HEK293 (cell line): ENCODE measurements around the gene HOXB13.

Experiments
- CTCF ChIA-PET: fragments of 350-600 bp; formaldehyde crosslinking; extraction: SDS; loops from one replicate; lab custom pipeline; 2021; ENCODE audit warnings: antibody characterized with exemption; lab: Yijun Ruan, JAX
- POLR2A ChIA-PET: fragments of 300-600 bp; formaldehyde crosslinking; extraction: SDS; loops from one replicate; lab custom pipeline; 2020; ENCODE audit warnings: antibody characterized with exemption, inconsistent platforms; lab: Yijun Ruan, JAX
- H3K27ac ChIP-seq: fragments of 200-500 bp; sonication (Bioruptor generic); 2 replicates; pipeline ENCODE4 v1.5.1; 2014; ENCODE audit warnings: low read depth, low read length, control low read depth, inconsistent platforms; ENCODE audit errors: extremely low read depth
- H3K36me3 ChIP-seq, 2 experiments: fragments of 200-500 bp in 1 of 2; sonication (Bioruptor generic) in 1 of 2; 1 replicate in 1 of 2; 2 replicates in 1 of 2; pipeline ENCODE4 v1.5.1; 2014 to 2017; ENCODE audit warnings: inconsistent platforms in 2 of 2, low read length in 2 of 2; ENCODE audit not compliant: control insufficient read depth in 2 of 2, insufficient read depth in 1 of 2
- H3K4me1 ChIP-seq: fragments of 200-500 bp; sonication (Bioruptor generic); 2 replicates; pipeline ENCODE4 v1.5.1; 2014; ENCODE audit warnings: mild to moderate bottlenecking, low read length, inconsistent platforms; ENCODE audit not compliant: control insufficient read depth, insufficient read depth
- H3K4me3 ChIP-seq: 2 replicates; pipeline ENCODE4 v1.5.1; 2011; ENCODE audit warnings: low read depth, mild to moderate bottlenecking, control low read depth, low read length, moderate library complexity
- H3K9me3 ChIP-seq: fragments of 200-500 bp; sonication (Bioruptor generic); 2 replicates; pipeline ENCODE4 v1.5.1; 2014; ENCODE audit warnings: low read depth, low read length, inconsistent platforms; ENCODE audit not compliant: control insufficient read depth, insufficient read depth
- HIC1 ChIP-seq: fragments of 450-650 bp; formaldehyde crosslinking; IDR thresholded peaks from 2 replicates; pipeline ENCODE4 v1.5.1; 2016; ENCODE audit warnings: missing biosample characterization, missing genetic modification characterization
- MEIS1 ChIP-seq: sonication (generic); formaldehyde crosslinking; IDR thresholded peaks from 2 replicates; pipeline ENCODE4 v1.8.1; 2022; ENCODE audit warnings: missing genetic modification reagents, mild to moderate bottlenecking, borderline replicate concordance
- SCRT2 ChIP-seq: fragments of 450-650 bp; formaldehyde crosslinking; IDR thresholded peaks from 2 replicates; pipeline ENCODE4 v1.5.1; 2016; ENCODE audit warnings: missing biosample characterization, missing genetic modification characterization
- ZBTB49 ChIP-seq: fragments of 450-650 bp; formaldehyde crosslinking; IDR thresholded peaks from 2 replicates; pipeline ENCODE4 v1.5.1; 2016; ENCODE audit warnings: missing biosample characterization, missing genetic modification characterization, low read depth
- ZEB2 ChIP-seq: fragments of 450-650 bp; formaldehyde crosslinking; IDR thresholded peaks from 2 replicates; pipeline ENCODE4 v1.5.1; 2016; ENCODE audit warnings: missing biosample characterization, missing genetic modification characterization
- ZNF121 ChIP-seq: fragments of 450-650 bp; formaldehyde crosslinking; IDR thresholded peaks from 2 replicates; pipeline ENCODE4 v1.5.1; 2016; ENCODE audit warnings: missing biosample characterization, missing genetic modification characterization
- ZNF155 ChIP-seq: fragments of 450-650 bp; formaldehyde crosslinking; IDR thresholded peaks from 2 replicates; pipeline ENCODE4 v1.5.1; 2016; ENCODE audit warnings: missing biosample characterization, missing genetic modification characterization
- ZNF214 ChIP-seq: fragments of 450-650 bp; formaldehyde crosslinking; IDR thresholded peaks from 2 replicates; pipeline ENCODE4 v1.5.1; 2017; ENCODE audit warnings: missing biosample characterization, mild to moderate bottlenecking, missing genetic modification characterization, borderline replicate concordance
- ZNF239 ChIP-seq: fragments of 450-650 bp; formaldehyde crosslinking; IDR thresholded peaks from 2 replicates; pipeline ENCODE4 v1.5.1; 2016; ENCODE audit warnings: missing biosample characterization, missing genetic modification characterization
- ZNF274 ChIP-seq, 2 experiments: fragments of 200-500 bp in 1 of 2; fragments of 450-650 bp in 1 of 2; sonication (Bioruptor generic) in 1 of 2; formaldehyde crosslinking in 1 of 2; IDR thresholded peaks; 2 replicates each; pipeline versions ENCODE4 v1.5.1 to v1.6.1; 2014 to 2016; ENCODE audit warnings: borderline replicate concordance in 1 of 2, inconsistent platforms in 1 of 2, low read length in 1 of 2, missing biosample characterization in 1 of 2, missing genetic modification characterization in 1 of 2
- ZNF350 ChIP-seq: fragments of 450-650 bp; formaldehyde crosslinking; IDR thresholded peaks from 2 replicates; pipeline ENCODE4 v1.5.0; 2017; ENCODE audit warnings: missing biosample characterization, mild to moderate bottlenecking, missing genetic modification characterization
- ZNF426 ChIP-seq: fragments of 450-650 bp; formaldehyde crosslinking; IDR thresholded peaks from 2 replicates; pipeline ENCODE4 v1.5.1; 2017; ENCODE audit warnings: missing biosample characterization, missing genetic modification characterization, mild to moderate bottlenecking, inconsistent platforms, moderate library complexity
- ZNF518A ChIP-seq: fragments of 450-650 bp; formaldehyde crosslinking; conservative IDR thresholded peaks from 2 replicates; pipeline ENCODE4 v1.5.1; 2016; ENCODE audit warnings: low read depth, missing biosample characterization, missing genetic modification characterization
- ZNF544 ChIP-seq: fragments of 450-650 bp; formaldehyde crosslinking; IDR thresholded peaks from 2 replicates; pipeline ENCODE4 v1.5.0; 2017; ENCODE audit warnings: missing biosample characterization, missing genetic modification characterization
- ZNF626 ChIP-seq: fragments of 450-650 bp; sonication (Bioruptor Pico); formaldehyde crosslinking; IDR thresholded peaks from 2 replicates; pipeline ENCODE4 v1.5.1; 2018; ENCODE audit warnings: missing biosample characterization, missing genetic modification characterization, inconsistent platforms
- ZNF777 ChIP-seq: fragments of 450-650 bp; formaldehyde crosslinking; IDR thresholded peaks from 2 replicates; pipeline ENCODE4 v1.5.1; 2017; ENCODE audit warnings: missing biosample characterization, missing genetic modification characterization, borderline replicate concordance

Gene HOXB13

GRCh38 chr17:48718761-48719641 is 9.5 kb downstream of the HOXB13 start (continued):
- no peak for TF ChIP-seq HIC1 (tag by site-specific recombination)
- TF ChIP-seq SCRT2 (tag by site-specific recombination), result no peak
- no peak for TF ChIP-seq ZBTB49
- TF ChIP-seq ZNF121, result no peak
- no peak for TF ChIP-seq ZNF426 (tag by site-specific recombination)
- no peak for TF ChIP-seq ZNF214 (tag by site-specific recombination)
- no peak for TF ChIP-seq ZNF239 (tag by site-specific recombination)

GRCh38 chr17:48718227-48718760 is 10.3 kb downstream of the HOXB13 start:
- H3K9me3 ChIP-seq, result no peaks in the 10 kb centered on the region
- CTCF ChIA-PET, result interaction anchor here (0.9 to 14.1 kb wide), 7 partner anchors 8 to 166 kb away, joined by 3 to 246 read pairs (median 4); no protein-coding TSS in a partner anchor
- H3K4me1 ChIP-seq, result no peaks in the 10 kb centered on the region
- no peaks in the 10 kb centered on the region for H3K36me3 ChIP-seq
- H3K27ac ChIP-seq, result no peak overlapping the region
- POLR2A ChIA-PET, result interaction anchor here (1.0 kb wide), 1 partner anchor 10 kb away, joined by 3 read pairs; the partner anchor contains the start of gene HOXB13
- TF ChIP-seq ZNF626 (tag by site-specific recombination), result no peak
- TF ChIP-seq ZEB2, result no peak
- no peak for TF ChIP-seq SCRT2 (tag by site-specific recombination)
- TF ChIP-seq ZNF274 (IDR thresholded peaks at IDR 0.05; ENCODE audit: low read length), result no peak
- no peak for TF ChIP-seq ZNF274 (tag by site-specific recombination; IDR thresholded peaks at IDR 0.05; ENCODE audit: borderline replicate concordance)
- no peak for TF ChIP-seq ZNF777 (tag by site-specific recombination)
- no peak for TF ChIP-seq MEIS1 (CRISPR knock-in tag)
- no peak for TF ChIP-seq ZNF155
- TF ChIP-seq ZNF518A (tag by site-specific recombination), result no peak
- no peak for TF ChIP-seq ZNF544
- no peak for TF ChIP-seq ZNF350
- H3K4me3 ChIP-seq, result peak overlapping the region; percentile 32
